Natural killer cell (primary cell): ENCODE data around the gene BICD2. TPM values are rescaled to one million over a fixed set of nuclear protein-coding genes. Genes with fewer than 3 reads are reported as not detected.

Source experiments
- ATAC-seq, 3 donors: fragments of 150-1000 bp in 2 of 3; fragments of 200-7000 bp in 1 of 3; cut with Tn5 transposase; 1 replicate in 1 of 3; 2 replicates in 2 of 3; pipeline ENCODE4 v1.10.0; 2021; ENCODE audit warnings: mild to moderate bottlenecking in 2 of 3, moderate library complexity in 2 of 3
- DNase-seq, 2 donors: peaks; one replicate each; pipeline versions ENCODE4 v3.0.0 to v3.0.0-alpha.2; 2013 to 2021; ENCODE audit warnings: mixed read lengths in 1 of 2
- H3K27ac ChIP-seq: one replicate; pipeline ENCODE4 v1.5.1; 2013; ENCODE audit warnings: mild to moderate bottlenecking, low read length
- H3K27me3 ChIP-seq: one replicate; pipeline ENCODE4 v1.6.1; 2013; ENCODE audit warnings: low read length; ENCODE audit not compliant: control insufficient read depth, insufficient read depth
- H3K36me3 ChIP-seq: one replicate; pipeline ENCODE4 v1.6.1; 2013; ENCODE audit warnings: low read length; ENCODE audit not compliant: control insufficient read depth, insufficient read depth
- H3K4me1 ChIP-seq: one replicate; pipeline ENCODE4 v1.6.1; 2013; ENCODE audit warnings: low read length; ENCODE audit not compliant: control insufficient read depth, insufficient read depth
- H3K4me3 ChIP-seq: one replicate; pipeline ENCODE4 v1.5.1; 2013; ENCODE audit warnings: low read length
- H3K9me3 ChIP-seq: one replicate; pipeline ENCODE4 v1.6.1; 2013; ENCODE audit warnings: low read length; ENCODE audit not compliant: control insufficient read depth, insufficient read depth
- H3K27ac Mint-ChIP-seq, 2 donors: one replicate each; pipeline ENCODE4 v1.8.0; 2022; ENCODE audit warnings: mild to moderate bottlenecking in 2 of 2, mixed read lengths in 2 of 2, moderate library complexity in 1 of 2
- H3K27me3 Mint-ChIP-seq, 2 donors: one replicate each; pipeline ENCODE4 v1.8.0; 2022; ENCODE audit warnings: low read depth in 2 of 2, mixed read lengths in 2 of 2
- H3K36me3 Mint-ChIP-seq: one replicate; pipeline ENCODE4 v1.8.0; 2022; ENCODE audit warnings: mixed read lengths
- H3K4me1 Mint-ChIP-seq, 2 donors: one replicate each; pipeline ENCODE4 v1.8.0; 2022; ENCODE audit warnings: mixed read lengths in 2 of 2
- H3K4me3 Mint-ChIP-seq: one replicate; pipeline ENCODE4 v1.8.0; 2022; ENCODE audit warnings: mild to moderate bottlenecking, moderate library complexity, mixed read lengths
- H3K9me3 Mint-ChIP-seq, 2 donors: one replicate each; pipeline ENCODE4 v1.8.0; 2022; ENCODE audit warnings: mixed read lengths in 2 of 2
- WGBS: methylation state at CpG from one replicate; pipeline ENCODE4 v1.1.7; 2013; ENCODE audit warnings: missing lambda C conversion rate; ENCODE audit not compliant: insufficient coverage; 5-methylcytosine and 5-hydroxymethylcytosine counted together
- intact Hi-C: fragments of 100-400 bp; cut with micrococcal nuclease; formaldehyde crosslinking; loops from one replicate; pipeline ENCODE4 v1.14.2; 2022
- total RNA-seq, 4 donors: library from RNA; stranded (reverse); fragments of 120-200 nt in 1 of 4; gene quantifications; one replicate each; pipeline versions ENCODE4 v1.2.3 to v1.2.4, GENCODE V29; 2013 to 2022
- TF ChIP-seq, protein P1 (sequence below): fragments of 200-600 bp; IDR thresholded peaks from one replicate; pipeline ENCODE4 v1.8.0; 2022; ENCODE audit warnings: antibody characterized with exemption

The BICD2 gene
- total RNA-seq, 3 donors from 2014 or later (not counting 1 experiment from before 2014, with no cell fraction given), result 27.0 to 39.7 (median 39.7) TPM

DNA sequence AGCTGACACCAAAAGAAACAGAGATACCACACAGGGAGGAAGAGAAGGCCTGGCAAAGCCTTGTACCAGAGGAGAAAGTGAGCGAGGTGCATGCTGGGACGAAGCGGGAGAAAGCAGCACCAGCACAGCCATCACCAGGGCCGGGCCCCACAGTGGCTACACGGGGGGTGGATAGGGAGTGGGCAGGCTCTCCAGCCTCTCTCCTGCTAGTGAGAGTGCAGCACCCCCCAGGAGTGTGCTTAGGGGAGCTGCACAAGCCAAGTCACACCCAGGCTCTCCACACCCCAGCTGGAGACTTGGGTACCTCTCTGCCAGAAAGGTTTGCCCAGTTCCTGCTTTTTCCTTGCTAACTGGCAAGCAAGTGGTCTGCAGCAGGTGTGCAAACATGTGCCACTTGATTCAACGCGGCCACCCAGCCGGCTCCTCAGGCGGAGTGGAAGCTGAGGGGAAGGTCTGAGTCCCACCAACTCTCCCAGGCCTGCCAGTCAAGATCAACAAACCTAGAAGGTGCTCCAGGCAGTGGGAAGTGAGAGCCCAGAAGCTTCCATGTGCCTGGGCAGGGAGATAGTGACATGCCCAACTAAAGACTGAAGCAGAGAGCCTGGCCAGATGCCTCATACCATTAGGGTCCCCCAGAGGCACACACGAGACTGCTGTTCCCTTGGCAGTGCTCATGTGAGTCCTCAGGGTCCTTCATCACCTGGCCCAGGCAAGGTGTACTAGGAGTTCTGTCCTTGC is 39.9 kb downstream of the BICD2 start:
- DNase-seq (no peak), ATAC-seq (no peak)
- intact Hi-C loops, result no loop called here
- Histone ChIP-seq H3K27ac (no peak overlapping the region), H3K9me3 (no peaks in the 10 kb centered on the region), H3K4me1 (peaks cover 46% of the 10 kb centered on the region), H3K4me3 (no peak overlapping the region), H3K36me3 (peaks cover 57% of the 10 kb centered on the region), H3K27me3 (no peaks in the 10 kb centered on the region)
- WGBS, result 95% methylated on average over 10 of the region's 10 CpGs
- Mint-ChIP-seq H3K27me3 (no peaks in the 10 kb centered on the region), H3K4me3 (no peak overlapping the region), H3K9me3 (no peaks in the 10 kb centered on the region), H3K27ac (peak overlapping the region; percentile 3 to 60), H3K36me3 (no peaks in the 10 kb centered on the region), H3K4me1 (peaks cover 22 to 47% of the 10 kb centered on the region in 2 donors)
- TF ChIP-seq, protein P1, sequence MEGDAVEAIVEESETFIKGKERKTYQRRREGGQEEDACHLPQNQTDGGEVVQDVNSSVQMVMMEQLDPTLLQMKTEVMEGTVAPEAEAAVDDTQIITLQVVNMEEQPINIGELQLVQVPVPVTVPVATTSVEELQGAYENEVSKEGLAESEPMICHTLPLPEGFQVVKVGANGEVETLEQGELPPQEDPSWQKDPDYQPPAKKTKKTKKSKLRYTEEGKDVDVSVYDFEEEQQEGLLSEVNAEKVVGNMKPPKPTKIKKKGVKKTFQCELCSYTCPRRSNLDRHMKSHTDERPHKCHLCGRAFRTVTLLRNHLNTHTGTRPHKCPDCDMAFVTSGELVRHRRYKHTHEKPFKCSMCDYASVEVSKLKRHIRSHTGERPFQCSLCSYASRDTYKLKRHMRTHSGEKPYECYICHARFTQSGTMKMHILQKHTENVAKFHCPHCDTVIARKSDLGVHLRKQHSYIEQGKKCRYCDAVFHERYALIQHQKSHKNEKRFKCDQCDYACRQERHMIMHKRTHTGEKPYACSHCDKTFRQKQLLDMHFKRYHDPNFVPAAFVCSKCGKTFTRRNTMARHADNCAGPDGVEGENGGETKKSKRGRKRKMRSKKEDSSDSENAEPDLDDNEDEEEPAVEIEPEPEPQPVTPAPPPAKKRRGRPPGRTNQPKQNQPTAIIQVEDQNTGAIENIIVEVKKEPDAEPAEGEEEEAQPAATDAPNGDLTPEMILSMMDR, result no peak

DNA sequence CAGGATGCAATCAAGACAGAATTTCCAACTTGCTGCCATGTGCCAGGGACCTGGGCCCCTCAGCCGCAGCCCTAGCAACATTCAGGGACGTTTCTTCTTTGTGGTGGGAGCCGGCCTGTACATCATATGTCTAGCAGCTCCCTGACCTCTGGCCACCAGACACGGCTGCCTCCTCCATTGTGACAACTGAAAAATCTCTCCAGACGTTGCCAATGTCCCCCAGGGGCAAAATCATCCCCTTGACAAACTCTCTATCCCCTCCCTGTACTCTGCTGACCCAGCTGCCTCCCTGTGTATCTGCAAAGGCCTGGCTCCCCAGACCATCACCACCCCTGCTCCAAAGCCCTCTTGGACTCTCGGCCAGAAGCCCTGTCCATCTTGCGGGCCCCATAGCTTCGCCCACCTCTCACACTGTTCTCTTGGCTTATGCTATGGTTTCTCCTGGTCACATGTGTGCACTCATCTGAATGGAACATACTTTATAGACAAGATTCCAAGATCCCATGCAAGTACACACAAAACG is 40.8 kb downstream of the BICD2 start:
- Mint-ChIP-seq H3K27me3 (no peaks in the 10 kb centered on the region), H3K4me1 (peaks cover 22 to 47% of the 10 kb centered on the region in 2 donors), H3K9me3 (no peaks in the 10 kb centered on the region), H3K4me3 (no peak overlapping the region), H3K36me3 (no peaks in the 10 kb centered on the region), H3K27ac (peak overlapping the region; percentile 3 to 60)
- 95% methylated on average over 9 of the region's 9 CpGs for WGBS
- Histone ChIP-seq H3K27me3 (no peaks in the 10 kb centered on the region), H3K36me3 (peaks cover 64% of the 10 kb centered on the region), H3K4me3 (no peak overlapping the region), H3K4me1 (peaks cover 40% of the 10 kb centered on the region), H3K9me3 (no peaks in the 10 kb centered on the region), H3K27ac (no peak overlapping the region)
- intact Hi-C loops, result no loop called here
- TF ChIP-seq, protein P1, result no peak
- no peak for ATAC-seq
- DNase-seq, result no peak

DNA sequence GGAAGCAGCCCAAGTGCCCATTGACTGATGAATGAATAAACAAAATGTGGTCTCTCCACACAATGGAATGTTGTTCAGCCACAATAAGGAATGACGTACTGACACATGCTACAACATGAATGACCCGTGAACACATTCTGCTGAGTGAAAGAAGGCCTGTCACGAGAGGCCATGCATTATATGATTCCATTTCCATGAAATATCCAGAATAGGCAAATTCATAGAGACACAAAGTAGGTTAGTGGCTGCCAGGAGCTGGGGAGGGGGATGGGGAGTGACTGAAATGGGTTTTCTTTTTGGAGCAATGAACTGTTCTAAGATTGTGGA is 41.4 kb downstream of the BICD2 start:
- peak overlapping the region in 1 of 2 donors; percentile 60 for H3K27ac Mint-ChIP-seq
- H3K4me1 Mint-ChIP-seq, result peaks cover 22 to 47% of the 10 kb centered on the region in 2 donors
- Histone ChIP-seq H3K4me3 (no peak overlapping the region), H3K36me3 (peaks cover 63% of the 10 kb centered on the region), H3K27me3 (no peaks in the 10 kb centered on the region), H3K4me1 (peaks cover 40% of the 10 kb centered on the region), H3K27ac (no peak overlapping the region), H3K9me3 (no peaks in the 10 kb centered on the region)
- WGBS, result 98% methylated on average over 3 of the region's 3 CpGs
- H3K9me3 Mint-ChIP-seq, result no peaks in the 10 kb centered on the region
- no peaks in the 10 kb centered on the region for H3K36me3 Mint-ChIP-seq
- no peak for DNase-seq
- TF ChIP-seq, protein P1, result no peak
- intact Hi-C loops, result no loop called here
- no peaks in the 10 kb centered on the region for H3K27me3 Mint-ChIP-seq
- H3K4me3 Mint-ChIP-seq, result no peak overlapping the region
- ATAC-seq, result no peak
